HepG2 (cell line): ENCODE data around the gene BTRC. TPM values are rescaled to one million over a fixed set of nuclear protein-coding genes. Genes with fewer than 3 reads are reported as not detected.
"Not testable (repeated sequence)": the region's sequence is repeated elsewhere in the genome, so short reads cannot be mapped to it uniquely, and the experiment has no call there.

Source experiments
- ATAC-seq: fragments of 200-7000 bp; cut with Tn5 transposase; 3 replicates; pipeline ENCODE4 v1.9.1; 2020; ENCODE audit warnings: mild to moderate bottlenecking, moderate library complexity
- BruUV-seq: library from RNA; stranded (reverse); fragments of 400-500 nt; replicated peaks from 2 replicates; lab custom pipeline; 2021; lab: Mats Ljungman, UMichigan
- CTCF ChIA-PET: fragments of 300-600 bp; formaldehyde crosslinking; extraction: SDS; loops from one replicate; lab custom pipeline; 2021; ENCODE audit warnings: low total read pairs, inconsistent platforms, low intra/inter-chr PET ratio; lab: Yijun Ruan, JAX
- POLR2A ChIA-PET: fragments of 350-600 bp; sonication (Branson Sonifier 250); formaldehyde crosslinking; loops from one replicate; lab custom pipeline; 2020; ENCODE audit warnings: antibody characterized with exemption, inconsistent platforms; lab: Yijun Ruan, JAX
- DNase-seq: peaks from one replicate; pipeline ENCODE4 v3.0.0-alpha.2; 2015; ENCODE audit warnings: low spot score
- FAIRE-seq: peaks from 3 replicates; lab custom pipeline; 2011; peaks lifted over from hg19 to GRCh38; lab: Jason Lieb, UNC
- H2AFZ ChIP-seq: one replicate; pipeline ENCODE4 v1.6.1; 2011; ENCODE audit warnings: low read length, inconsistent platforms
- H3K27ac ChIP-seq: fragments of 300-600 bp; 3 replicates; pipeline ENCODE4 v1.8.0; 2011; ENCODE audit warnings: mixed run types, mild to moderate bottlenecking, mixed read lengths, low read length, inconsistent platforms; ENCODE audit not compliant: insufficient read depth; ENCODE audit errors: extremely low read length
- H3K27me3 ChIP-seq, 2 experiments: fragments of 200-600 bp in 1 of 2; 2 replicates in 1 of 2; 3 replicates in 1 of 2; pipeline versions ENCODE4 v1.6.0 to v1.8.0; 2011; ENCODE audit warnings: low read length in 2 of 2, mild to moderate bottlenecking in 2 of 2, moderate library complexity in 2 of 2, inconsistent platforms in 1 of 2; ENCODE audit not compliant: insufficient read depth in 2 of 2, control insufficient read depth in 1 of 2
- H3K36me3 ChIP-seq, 2 experiments: fragments of 200-600 bp in 1 of 2; replicated peaks in 1 of 2; 2 replicates in 1 of 2; 3 replicates in 1 of 2; pipeline versions ENCODE4 v1.5.1 to v1.8.0; 2011; ENCODE audit warnings: low read length in 2 of 2, inconsistent platforms in 1 of 2; ENCODE audit not compliant: insufficient read depth in 2 of 2, control insufficient read depth in 1 of 2
- H3K4me1 ChIP-seq: 2 replicates; pipeline ENCODE4 v1.5.1; 2012; ENCODE audit warnings: low read length, inconsistent platforms; ENCODE audit not compliant: insufficient read depth
- H3K4me2 ChIP-seq: 2 replicates; pipeline ENCODE4 v1.6.0; 2011; ENCODE audit warnings: low read depth, low read length, inconsistent platforms
- H3K4me3 ChIP-seq, 3 experiments: fragments of 200-600 bp in 1 of 3; sonication (generic), shearing (Covaris generic) in 1 of 3; replicated peaks in 1 of 3; 2 replicates each; pipeline ENCODE4 v1.5.1; 2011 to 2016; ENCODE audit warnings: low read length in 3 of 3, inconsistent platforms in 2 of 3, low read depth in 2 of 3, mild to moderate bottlenecking in 2 of 3, control low read depth in 1 of 3, mixed read lengths in 1 of 3; ENCODE audit not compliant: insufficient read depth in 1 of 3
- H3K79me2 ChIP-seq: one replicate; pipeline ENCODE4 v1.6.1; 2011; ENCODE audit warnings: low read length, inconsistent platforms; ENCODE audit not compliant: insufficient read depth
- H3K9ac ChIP-seq: 2 replicates; pipeline ENCODE4 v1.6.0; 2011; ENCODE audit warnings: mild to moderate bottlenecking, low read depth, low read length, inconsistent platforms; ENCODE audit not compliant: insufficient read depth
- H3K9me3 ChIP-seq: 2 replicates; pipeline ENCODE4 v1.5.1; 2012; ENCODE audit warnings: mild to moderate bottlenecking, low read length
- H4K20me1 ChIP-seq: 2 replicates; pipeline ENCODE4 v1.6.0; 2011; ENCODE audit warnings: inconsistent platforms, mild to moderate bottlenecking, low read length, moderate library complexity; ENCODE audit not compliant: insufficient read depth
- ARNT ChIP-seq: fragments of 450-650 bp; IDR thresholded peaks from 2 replicates; pipeline ENCODE4 v1.6.1; 2017
- CHCHD3 ChIP-seq: sonication (generic); formaldehyde crosslinking; IDR thresholded peaks from 2 replicates; pipeline ENCODE4 v1.8.0; 2022; ENCODE audit warnings: mild to moderate bottlenecking, missing genetic modification reagents, moderate library complexity
- SRY ChIP-seq: sonication (generic); formaldehyde crosslinking; IDR thresholded peaks from 2 replicates; pipeline ENCODE4 v1.8.0; 2022; ENCODE audit warnings: mild to moderate bottlenecking, missing genetic modification reagents
- TEAD3 ChIP-seq: optimal IDR thresholded peaks from 2 replicates; pipeline ENCODE3; 2016; ENCODE audit warnings: borderline replicate concordance
- TEF ChIP-seq: sonication (generic); formaldehyde crosslinking; IDR thresholded peaks from 2 replicates; pipeline ENCODE4 v1.5.0; 2020; ENCODE audit warnings: missing genetic modification reagents
- ZMYM3 ChIP-seq: sonication (generic); formaldehyde crosslinking; IDR thresholded peaks from 2 replicates; pipeline ENCODE4 v1.5.1; 2020; ENCODE audit warnings: mild to moderate bottlenecking, missing genetic modification reagents
- ZNF260 ChIP-seq: sonication (generic); formaldehyde crosslinking; IDR thresholded peaks from 2 replicates; pipeline ENCODE4 v1.4.0; 2020; ENCODE audit warnings: missing genetic modification reagents, low read depth, mild to moderate bottlenecking, borderline replicate concordance
- ZNF672 ChIP-seq: sonication (generic); formaldehyde crosslinking; IDR thresholded peaks from 2 replicates; pipeline ENCODE4 v1.8.1; 2022; ENCODE audit warnings: missing genetic modification reagents
- ZNF720 ChIP-seq: sonication (generic); formaldehyde crosslinking; IDR thresholded peaks from 2 replicates; pipeline ENCODE4 v1.4.0; 2020; ENCODE audit warnings: missing genetic modification reagents
- WGBS: methylation state at CpG from one replicate; pipeline ENCODE4 v1.1.6; 2017; ENCODE audit warnings: low lambda C conversion rate; 5-methylcytosine and 5-hydroxymethylcytosine counted together
- in situ Hi-C: cut with HindIII; loops from 2 replicates; pipeline ENCODE4 v1.10.0; 2017; ENCODE audit warnings: low pct_unique_long_range_greater_than_20kb; ENCODE audit not compliant: extremely low pct_ligation_motif_present
- intact Hi-C: fragments of 100-400 bp; cut with micrococcal nuclease; formaldehyde crosslinking; loops from one replicate; pipeline ENCODE4 v1.10.0; 2022; ENCODE audit not compliant: unreplicated experiment
- polyA plus RNA-seq, 8 experiments: library from polyadenylated mRNA; depleted of rRNA in 3 of 8; stranded (reverse) in 7 of 8; unstranded in 1 of 8; fragments of >200 nt; fragmentation: Illumina TruSeq in 4 of 8; extraction: Trizol in 4 of 8; gene quantifications; 2 replicates each; pipeline versions ENCODE4 v1.2.1 to v1.2.3, GENCODE V29; 2011 to 2016; ENCODE audit warnings: low read depth in 4 of 8, missing spikeins in 1 of 8, mixed read lengths in 1 of 8; ENCODE audit not compliant: insufficient read depth in 1 of 8
- total RNA-seq, 5 experiments: library from RNA; depleted of rRNA; stranded (reverse); fragments of >200 nt; fragmentation: Illumina TruSeq; extraction: Trizol; gene quantifications; 2 replicates each; pipeline ENCODE4 v1.2.3, GENCODE V29; 2016; ENCODE audit warnings: low read depth in 1 of 5
- TF ChIP-seq, protein P1 (sequence below), 2 experiments: sonication (generic) in 1 of 2; formaldehyde crosslinking in 1 of 2; IDR thresholded peaks; 2 replicates each; pipeline versions ENCODE4 v1.4.0 to v1.6.1; 2016 to 2020; ENCODE audit warnings: borderline replicate concordance in 1 of 2, low read depth in 1 of 2, mild to moderate bottlenecking in 1 of 2, missing genetic modification reagents in 1 of 2
- TF ChIP-seq, protein P2 (sequence below): sonication (generic); formaldehyde crosslinking; IDR thresholded peaks from 2 replicates; pipeline ENCODE4 v1.5.0; 2020; ENCODE audit warnings: missing genetic modification reagents
- TF ChIP-seq, protein P3 (sequence below): sonication (generic); formaldehyde crosslinking; IDR thresholded peaks from 2 replicates; pipeline ENCODE4 v1.5.1; 2020; ENCODE audit warnings: mild to moderate bottlenecking, missing genetic modification reagents, borderline replicate concordance

The BTRC gene
- total and polyA plus RNA-seq, 2 of the 13 experiments (the other 11 are each of a cell fraction or from before 2014, with no cell fraction given) = 12.0 to 14.4 TPM

- H3K4me2 ChIP-seq, H3K79me2 ChIP-seq, intact Hi-C loops, H2AFZ ChIP-seq, H3K27me3 ChIP-seq, H3K36me3 ChIP-seq, BruUV-seq, POLR2A ChIA-PET, FAIRE-seq, DNase-seq, H3K9ac ChIP-seq, H3K4me1 ChIP-seq, H4K20me1 ChIP-seq, in situ Hi-C loops, ATAC-seq, CTCF ChIA-PET, H3K4me3 ChIP-seq, H3K9me3 ChIP-seq, H3K27ac ChIP-seq: not testable (repeated sequence)
- 93% methylated on average over 3 of the region's 3 CpGs for WGBS
Observed at GRCh38 chr10:101373993-101374392, 20.0 kb downstream of the BTRC start.

- in situ Hi-C loops (no loop called here), intact Hi-C loops (no loop called here)
- no peak for FAIRE-seq
- no peak overlapping the region for H3K4me2 ChIP-seq
- H3K4me1 ChIP-seq = no peaks in the 10 kb centered on the region
- no peaks in the 10 kb centered on the region for H4K20me1 ChIP-seq
- 98% methylated on average over 7 of the region's 7 CpGs for WGBS
- H3K27ac ChIP-seq = no peak overlapping the region
- POLR2A ChIA-PET = no interaction called here
- DNase-seq = no peak
- H3K36me3 ChIP-seq = no peaks in the 10 kb centered on the region
- H2AFZ ChIP-seq = no peak overlapping the region
- no peak for ATAC-seq
- no peak overlapping the region for H3K4me3 ChIP-seq
- CTCF ChIA-PET = no interaction called here
- H3K9ac ChIP-seq = no peak overlapping the region
- no peaks in the 10 kb centered on the region for H3K79me2 ChIP-seq
- H3K27me3 ChIP-seq = no peaks in the 10 kb centered on the region
- TF ChIP-seq TEF (CRISPR knock-in tag) (no peak), ZNF720 (CRISPR knock-in tag) (no peak), ZNF672 (CRISPR knock-in tag) (no peak), ZMYM3 (no peak), ZNF260 (CRISPR knock-in tag) (no peak), ARNT (no peak), CHCHD3 (CRISPR knock-in tag) (no peak), SRY (CRISPR knock-in tag) (no peak), TEAD3 (CRISPR knock-in tag) (no peak)
- TF ChIP-seq, protein P1, sequence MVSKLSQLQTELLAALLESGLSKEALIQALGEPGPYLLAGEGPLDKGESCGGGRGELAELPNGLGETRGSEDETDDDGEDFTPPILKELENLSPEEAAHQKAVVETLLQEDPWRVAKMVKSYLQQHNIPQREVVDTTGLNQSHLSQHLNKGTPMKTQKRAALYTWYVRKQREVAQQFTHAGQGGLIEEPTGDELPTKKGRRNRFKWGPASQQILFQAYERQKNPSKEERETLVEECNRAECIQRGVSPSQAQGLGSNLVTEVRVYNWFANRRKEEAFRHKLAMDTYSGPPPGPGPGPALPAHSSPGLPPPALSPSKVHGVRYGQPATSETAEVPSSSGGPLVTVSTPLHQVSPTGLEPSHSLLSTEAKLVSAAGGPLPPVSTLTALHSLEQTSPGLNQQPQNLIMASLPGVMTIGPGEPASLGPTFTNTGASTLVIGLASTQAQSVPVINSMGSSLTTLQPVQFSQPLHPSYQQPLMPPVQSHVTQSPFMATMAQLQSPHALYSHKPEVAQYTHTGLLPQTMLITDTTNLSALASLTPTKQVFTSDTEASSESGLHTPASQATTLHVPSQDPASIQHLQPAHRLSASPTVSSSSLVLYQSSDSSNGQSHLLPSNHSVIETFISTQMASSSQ (IDR thresholded peaks at IDR 0.05; ENCODE audit: low read depth) = no peak
- TF ChIP-seq, protein P1 (CRISPR knock-in tag; IDR thresholded peaks at IDR 0.05; ENCODE audit: borderline replicate concordance) = no peak
- TF ChIP-seq, protein P2, sequence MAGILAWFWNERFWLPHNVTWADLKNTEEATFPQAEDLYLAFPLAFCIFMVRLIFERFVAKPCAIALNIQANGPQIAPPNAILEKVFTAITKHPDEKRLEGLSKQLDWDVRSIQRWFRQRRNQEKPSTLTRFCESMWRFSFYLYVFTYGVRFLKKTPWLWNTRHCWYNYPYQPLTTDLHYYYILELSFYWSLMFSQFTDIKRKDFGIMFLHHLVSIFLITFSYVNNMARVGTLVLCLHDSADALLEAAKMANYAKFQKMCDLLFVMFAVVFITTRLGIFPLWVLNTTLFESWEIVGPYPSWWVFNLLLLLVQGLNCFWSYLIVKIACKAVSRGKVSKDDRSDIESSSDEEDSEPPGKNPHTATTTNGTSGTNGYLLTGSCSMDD (CRISPR knock-in tag) = no peak
- TF ChIP-seq, protein P3, sequence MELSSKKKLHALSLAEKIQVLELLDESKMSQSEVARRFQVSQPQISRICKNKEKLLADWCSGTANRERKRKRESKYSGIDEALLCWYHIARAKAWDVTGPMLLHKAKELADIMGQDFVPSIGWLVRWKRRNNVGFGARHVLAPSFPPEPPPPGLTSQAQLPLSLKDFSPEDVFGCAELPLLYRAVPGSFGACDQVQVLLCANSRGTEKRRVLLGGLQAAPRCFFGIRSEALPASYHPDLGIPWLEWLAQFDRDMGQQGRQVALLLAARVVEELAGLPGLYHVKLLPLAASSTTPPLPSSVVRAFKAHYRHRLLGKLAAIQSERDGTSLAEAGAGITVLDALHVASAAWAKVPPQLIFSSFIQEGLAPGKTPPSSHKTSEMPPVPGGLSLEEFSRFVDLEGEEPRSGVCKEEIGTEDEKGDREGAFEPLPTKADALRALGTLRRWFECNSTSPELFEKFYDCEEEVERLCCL (CRISPR knock-in tag) = no peak
- H3K9me3 ChIP-seq = no peaks in the 10 kb centered on the region
- no TSS peak for BruUV-seq
Observed at GRCh38 chr10:101375076-101375475, 21.1 kb downstream of the BTRC start.
